ENCODE measurements around the gene ASCC3.

Gene ASCC3

GRCh38 chr6:100549406-100550167 lies 331.5 kb downstream of the ASCC3 start:
- DNase-seq = no peak
- Histone ChIP-seq H3K4me1 (peaks cover 0 to 15% (median 0%) of the 10 kb centered on the region in 4 donors), H3K9me3 (no peaks in the 10 kb centered on the region), H3K27me3 (no peaks in the 10 kb centered on the region), H3K27ac (no peak overlapping the region), H3K36me3 (no peaks in the 10 kb centered on the region), H3K4me3 (no peak overlapping the region)
- intact Hi-C loops (cut with DNase I; ENCODE audit: low total_unique reads) = no loop called here
- TF ChIP-seq CTCF (IDR thresholded peaks at IDR 0.05) = no peak

GRCh38 chr6:100538086-100538485 lies 343.0 kb downstream of the ASCC3 start:
- H3K27me3 ChIP-seq = no peaks in the 10 kb centered on the region
- no peak overlapping the region for H3K27ac ChIP-seq
- no peak for DNase-seq
- H3K4me1 ChIP-seq = peaks cover 0 to 10% (median 0%) of the 10 kb centered on the region in 4 donors
- H3K4me3 ChIP-seq = no peak overlapping the region
- H3K9me3 ChIP-seq = no peaks in the 10 kb centered on the region
- TF ChIP-seq CTCF (IDR thresholded peaks at IDR 0.05) = no peak
- H3K36me3 ChIP-seq = peaks cover 0 to 11% (median 0%) of the 10 kb centered on the region in 3 donors
- intact Hi-C loops (cut with DNase I; ENCODE audit: low total_unique reads) = no loop called here

- no peak overlapping the region for H3K27ac ChIP-seq
- H3K36me3 ChIP-seq = peaks cover 9 to 26% (median 20%) of the 10 kb centered on the region in 3 donors
- DNase-seq = no peak
- H3K27me3 ChIP-seq = no peaks in the 10 kb centered on the region
- H3K4me3 ChIP-seq = no peak overlapping the region
- intact Hi-C loops (cut with DNase I; ENCODE audit: low total_unique reads) = no loop called here
- no peaks in the 10 kb centered on the region for H3K9me3 ChIP-seq
- H3K4me1 ChIP-seq = no peaks in the 10 kb centered on the region
- TF ChIP-seq CTCF (IDR thresholded peaks at IDR 0.05) = no peak
These were observed 362.5 kb downstream of the ASCC3 start for GRCh38 chr6:100518588-100518987.

- Histone ChIP-seq H3K4me3 (no peak overlapping the region), H3K36me3 (peaks cover 9 to 31% (median 23%) of the 10 kb centered on the region in 3 donors), H3K27me3 (no peaks in the 10 kb centered on the region), H3K27ac (no peak overlapping the region), H3K4me1 (no peaks in the 10 kb centered on the region), H3K9me3 (no peaks in the 10 kb centered on the region)
- no peak for TF ChIP-seq CTCF (IDR thresholded peaks at IDR 0.05)
- intact Hi-C loops (cut with DNase I; ENCODE audit: low total_unique reads) = no loop called here
- no peak for DNase-seq
These were observed 363.5 kb downstream of the ASCC3 start for GRCh38 chr6:100517633-100518032.

- Histone ChIP-seq H3K27ac (no peak overlapping the region), H3K4me1 (no peaks in the 10 kb centered on the region), H3K36me3 (peaks cover 14 to 36% (median 28%) of the 10 kb centered on the region in 3 donors), H3K4me3 (no peak overlapping the region), H3K9me3 (no peaks in the 10 kb centered on the region), H3K27me3 (no peaks in the 10 kb centered on the region)
- no peak for DNase-seq
- intact Hi-C loops (cut with DNase I; ENCODE audit: low total_unique reads) = no loop called here
- TF ChIP-seq CTCF (IDR thresholded peaks at IDR 0.05) = no peak
These were observed 364.0 kb downstream of the ASCC3 start for GRCh38 chr6:100517106-100517505.

Data from tibial artery (tissue), 4 donors.